ENCODE measurements around the gene SOAT1.

SOAT1 gene

GRCh38 chr1:179329862-179330261 lies 36.3 kb downstream of the SOAT1 start:
- TF ChIP-seq CTCF (conservative IDR thresholded peaks at IDR 0.05), result no peak
- no peak overlapping the region for H3K27ac ChIP-seq

DNA sequence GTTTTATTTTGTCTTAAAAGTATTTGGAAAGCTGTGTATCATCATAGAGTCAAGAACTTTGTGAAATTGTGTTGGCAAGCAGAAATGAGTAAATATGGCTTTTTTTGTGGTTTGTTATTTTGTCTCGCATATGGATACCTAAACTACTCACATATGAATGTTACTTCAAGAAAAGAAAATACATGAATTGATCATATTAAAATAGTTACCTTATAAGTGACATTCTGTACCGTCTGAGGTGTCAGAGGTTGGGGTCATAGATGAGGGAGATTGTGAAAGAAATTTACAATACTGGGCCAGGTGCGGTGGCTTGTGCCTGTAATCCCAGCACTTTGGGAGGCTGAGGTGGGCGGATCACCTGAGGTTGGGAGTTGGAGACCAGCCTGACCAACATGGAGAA lies 40.8 kb downstream of the SOAT1 start:
- no peak overlapping the region for H3K27ac ChIP-seq
- no peak for TF ChIP-seq CTCF (conservative IDR thresholded peaks at IDR 0.05)

GRCh38 chr1:179337288-179337687 lies 43.7 kb downstream of the SOAT1 start:
- no peak overlapping the region for H3K27ac ChIP-seq
- no peak for TF ChIP-seq CTCF (conservative IDR thresholded peaks at IDR 0.05)

DNA sequence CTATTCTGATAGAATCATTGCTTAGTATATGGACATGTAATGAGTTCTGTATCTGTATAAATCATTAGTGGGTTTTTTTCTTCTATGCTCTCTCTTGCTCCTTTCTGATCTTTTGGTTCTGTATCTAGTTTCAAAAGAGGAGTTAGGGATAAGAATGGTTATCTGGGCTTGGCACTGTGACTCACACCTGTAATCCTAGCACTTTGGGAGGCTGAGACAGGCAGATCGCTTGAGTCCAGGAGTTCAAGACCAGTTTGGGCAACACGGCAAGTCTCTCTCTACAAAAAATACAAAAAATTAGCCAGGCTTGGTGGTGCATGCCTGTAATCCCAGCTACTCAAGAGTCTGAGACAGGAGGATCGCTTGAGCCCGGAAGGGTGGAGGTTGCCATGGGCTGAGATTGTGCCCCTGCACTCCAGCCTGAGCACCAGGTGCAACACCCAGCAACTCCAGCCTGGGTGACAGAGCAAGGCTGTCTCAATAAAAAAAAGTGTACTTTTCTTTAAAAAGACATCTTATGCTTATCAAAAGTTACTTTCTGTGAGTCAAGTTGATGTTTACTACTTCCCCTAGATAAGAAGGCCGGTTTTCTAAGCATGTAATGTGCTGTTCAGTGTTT lies 44.5 kb downstream of the SOAT1 start:
- TF ChIP-seq CTCF (conservative IDR thresholded peaks at IDR 0.05), result no peak

GRCh38 chr1:179340918-179341317 lies 47.3 kb downstream of the SOAT1 start:
- H3K27ac ChIP-seq, result no peak overlapping the region
- TF ChIP-seq CTCF (conservative IDR thresholded peaks at IDR 0.05), result no peak

More for the DNA sequence above, 44.5 kb downstream of the SOAT1 start:
- no peak overlapping the region for H3K27ac ChIP-seq

- H3K27ac ChIP-seq, result peak overlapping the region; percentile 32
- no peak for TF ChIP-seq CTCF (conservative IDR thresholded peaks at IDR 0.05)
These were observed 48.4 kb downstream of the SOAT1 start for GRCh38 chr1:179341943-179342547.

DNA sequence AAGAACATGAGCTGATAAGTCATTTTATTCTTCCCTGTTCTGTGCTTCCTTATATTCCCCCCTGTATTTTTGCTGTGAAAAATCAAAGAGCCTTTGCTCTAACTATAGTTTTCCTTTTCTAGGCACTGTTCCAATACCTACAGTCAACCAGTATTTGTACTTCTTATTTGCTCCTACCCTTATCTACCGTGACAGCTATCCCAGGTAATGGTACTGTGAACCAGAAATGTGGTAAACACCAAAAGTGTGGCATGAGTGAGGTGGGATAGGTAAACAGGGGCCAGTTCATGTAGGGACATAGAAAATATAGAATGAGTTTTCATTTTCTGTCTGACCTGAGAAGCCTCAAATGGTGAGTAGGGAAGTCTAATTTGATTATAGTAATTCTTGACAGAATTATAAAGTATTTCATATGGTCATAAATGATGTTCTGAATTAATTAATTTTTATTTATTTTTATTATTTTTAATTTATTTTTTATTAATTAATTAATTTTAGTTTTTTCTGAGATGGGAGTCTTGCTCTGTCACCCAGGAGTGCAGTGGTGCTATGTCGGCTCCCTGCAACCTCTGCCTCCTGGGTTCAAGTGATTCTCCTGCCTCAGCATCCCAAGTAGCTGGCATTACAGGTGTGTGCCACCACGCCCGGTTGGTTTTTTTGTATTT lies 49.3 kb downstream of the SOAT1 start:
- H3K27ac ChIP-seq, result peak overlapping the region; percentile 32
- no peak for TF ChIP-seq CTCF (conservative IDR thresholded peaks at IDR 0.05)
